Measurements from ENCODE around the gene ABHD16A.

ABHD16A gene

GRCh38 chr6:31681135-31681671 is 21.9 kb downstream of the ABHD16A start:
- no peak for DNase-seq (ENCODE audit: low read depth)
- peak overlapping the region; percentile 48 for H3K4me3 ChIP-seq (ENCODE audit: control insufficient read depth, low read depth, low read length)
- no peak for TF ChIP-seq CTCF (IDR thresholded peaks at IDR 0.05; ENCODE audit: control insufficient read depth, insufficient read depth, low read depth, low read length, missing control alignments)

- peak; percentile 81 for DNase-seq (ENCODE audit: low read depth)
- peak; percentile 86 for TF ChIP-seq CTCF (IDR thresholded peaks at IDR 0.05; ENCODE audit: control insufficient read depth, insufficient read depth, low read depth, low read length, missing control alignments)
Measured at GRCh38 chr6:31680226-31681134, 22.6 kb downstream of the ABHD16A start, which contains the start of gene LY6G5C. TSS of gene LY6G5C (minus strand) at chr6:31681067. CDS start at chr6:31680373, 694 bp downstream.

GRCh38 chr6:31677955-31678354 is 25.2 kb downstream of the ABHD16A start:
- TF ChIP-seq CTCF (IDR thresholded peaks at IDR 0.05; ENCODE audit: control insufficient read depth, insufficient read depth, low read depth, low read length, missing control alignments) = no peak
- H3K4me3 ChIP-seq (ENCODE audit: control insufficient read depth, low read depth, low read length) = no peak overlapping the region
- no peak for DNase-seq (ENCODE audit: low read depth)

More at GRCh38 chr6:31680226-31681134, 22.6 kb downstream of the ABHD16A start, which contains the start of gene LY6G5C:
- peak within 1 kb of the TSS; percentile 48 for H3K4me3 ChIP-seq (ENCODE audit: control insufficient read depth, low read depth, low read length)

GRCh38 chr6:31676904-31677303 is 26.2 kb downstream of the ABHD16A start:
- no peak for DNase-seq (ENCODE audit: low read depth)
- TF ChIP-seq CTCF (IDR thresholded peaks at IDR 0.05; ENCODE audit: control insufficient read depth, insufficient read depth, low read depth, low read length, missing control alignments) = no peak
- H3K4me3 ChIP-seq (ENCODE audit: control insufficient read depth, low read depth, low read length) = no peak overlapping the region

GRCh38 chr6:31676322-31676903 is 26.7 kb downstream of the ABHD16A start:
- TF ChIP-seq CTCF (IDR thresholded peaks at IDR 0.05; ENCODE audit: control insufficient read depth, insufficient read depth, low read depth, low read length, missing control alignments) = no peak
- no peak overlapping the region for H3K4me3 ChIP-seq (ENCODE audit: control insufficient read depth, low read depth, low read length)
- DNase-seq (ENCODE audit: low read depth) = no peak

- H3K4me3 ChIP-seq (ENCODE audit: control insufficient read depth, low read depth, low read length) = no peak within 1 kb of the TSS
- no peak for DNase-seq (ENCODE audit: low read depth)
- no peak for TF ChIP-seq CTCF (IDR thresholded peaks at IDR 0.05; ENCODE audit: control insufficient read depth, insufficient read depth, low read depth, low read length, missing control alignments)
Measured at GRCh38 chr6:31669676-31670075, 33.4 kb downstream of the ABHD16A start, which contains the start of gene LY6G5B. TSS of gene LY6G5B (plus strand) at chr6:31669976. CDS start at chr6:31670951, 975 bp downstream.

Data from AG09309 (cell line).